ENCODE data around the gene CFAP77. TPM values are rescaled to one million over a fixed set of nuclear protein-coding genes. Genes with fewer than 3 reads are reported as not detected.

Gene CFAP77
- total and polyA plus RNA-seq, 2 of the 4 experiments (the other 2 are of a cell fraction) = not detected

GRCh38 chr9:132534832-132535231, 124.8 kb downstream of the CFAP77 start:
- Histone ChIP-seq H2BK5ac (ENCODE audit: low read depth, low read length, poor library complexity, severe bottlenecking) (no peak overlapping the region), H2BK20ac (ENCODE audit: low read depth, low read length) (no peak overlapping the region), H3K4me2 (ENCODE audit: low read depth, low read length) (no peak overlapping the region), H3K4me3 (ENCODE audit: insufficient read depth, low read depth, low read length) (no peak overlapping the region), H3K56ac (ENCODE audit: extremely low read depth, insufficient read depth, low read length) (no peak overlapping the region), H3K79me1 (ENCODE audit: low read depth in 1 of 2, low read length in 2 of 2) (no peaks in the 10 kb centered on the region), H2BK120ac (ENCODE audit: low read depth, low read length) (no peak overlapping the region), H4K8ac (ENCODE audit: low read depth in 2 of 2, low read length in 2 of 2) (no peak overlapping the region), H4K5ac (ENCODE audit: low read depth, low read length) (no peak overlapping the region), H3K18ac (ENCODE audit: low read depth, low read length) (no peak overlapping the region), H4K20me1 (ENCODE audit: insufficient read depth, low read length) (no peaks in the 10 kb centered on the region), H2AK9ac (replicated peaks; ENCODE audit: low read depth, low read length, poor library complexity) (no peak overlapping the region), H3K9me1 (ENCODE audit: insufficient read depth, low read length) (no peaks in the 10 kb centered on the region), H3K23ac (ENCODE audit: low read depth, low read length) (no peak overlapping the region), H2AFZ (replicated peaks; ENCODE audit: low read length, poor library complexity) (no peak overlapping the region), H3K36me3 (ENCODE audit: control insufficient read depth, insufficient read depth, low read length) (no peaks in the 10 kb centered on the region), H3K27ac (ENCODE audit: insufficient read depth, low read length) (no peak overlapping the region), H3K27me3 (ENCODE audit: control insufficient read depth, insufficient read depth, low read length) (peaks cover 23% of the 10 kb centered on the region), H3K4me1 (ENCODE audit: control insufficient read depth, insufficient read depth, low read length) (no peaks in the 10 kb centered on the region), H3K14ac (replicated peaks; ENCODE audit: low read depth, low read length) (no peak overlapping the region), H4K91ac (ENCODE audit: insufficient read depth, low read depth, low read length) (no peak overlapping the region), H3K4ac (ENCODE audit: low read depth, low read length) (no peak overlapping the region), H3K9me3 (ENCODE audit: control insufficient read depth, insufficient read depth, low read length) (peaks cover 5% of the 10 kb centered on the region; the same call in 1 of the 2 replicates), H2BK15ac (ENCODE audit: low read depth, low read length) (no peak overlapping the region), H3K9ac (ENCODE audit: low read depth, low read length) (no peak overlapping the region), H2AK5ac (ENCODE audit: low read depth, low read length) (no peak overlapping the region)
- ChIA-PET CTCF (no interaction called here), POLR2A (ENCODE audit: unreplicated experiment) (no interaction called here)
- WGBS, 2 experiments (ENCODE audit: extremely low coverage in 2 of 2, insufficient read length in 1 of 2) = 80% methylated on average over 1 of the region's 2 CpGs; no CpG with 5 or more reads in 1 of the 2 experiments
- no peak for ATAC-seq (ENCODE audit: low read depth)
- intact Hi-C loops (cut with micrococcal nuclease) = no loop called here
- no peak for DNase-seq
- TF ChIP-seq RFX5 (IDR thresholded peaks at IDR 0.05; ENCODE audit: low read depth, low read length) (no peak), BHLHE40 (IDR thresholded peaks at IDR 0.05; ENCODE audit: low read depth, low read length) (no peak), USF2 (IDR thresholded peaks at IDR 0.05; ENCODE audit: low read depth, low read length) (no peak), RAD21 (IDR thresholded peaks at IDR 0.05; ENCODE audit: low read length) (no peak), ELK1 (IDR thresholded peaks at IDR 0.05; ENCODE audit: borderline replicate concordance, low read depth, low read length) (no peak), FOS (IDR thresholded peaks at IDR 0.05; ENCODE audit: low read depth, low read length) (no peak), MAZ (IDR thresholded peaks at IDR 0.05; ENCODE audit: borderline replicate concordance, low read depth, low read length) (no peak)
- dilution Hi-C loops (cut with HindIII; ENCODE audit: low sequenced_read_pairs, unreplicated experiment) = no loop called here
- in situ Hi-C loops (cut with MboI; ENCODE audit: low sequenced_read_pairs) = no loop called here
- no TSS peak for BruUV-seq (replicated peaks)
